Superior temporal gyrus (tissue), 1 donor: ENCODE measurements around the gene NPEPPS.

Experiments
- DNase-seq: peaks from one replicate; pipeline ENCODE4 v3.0.0-alpha.2; 2016; ENCODE audit errors: extremely low spot score

Gene NPEPPS

DNA sequence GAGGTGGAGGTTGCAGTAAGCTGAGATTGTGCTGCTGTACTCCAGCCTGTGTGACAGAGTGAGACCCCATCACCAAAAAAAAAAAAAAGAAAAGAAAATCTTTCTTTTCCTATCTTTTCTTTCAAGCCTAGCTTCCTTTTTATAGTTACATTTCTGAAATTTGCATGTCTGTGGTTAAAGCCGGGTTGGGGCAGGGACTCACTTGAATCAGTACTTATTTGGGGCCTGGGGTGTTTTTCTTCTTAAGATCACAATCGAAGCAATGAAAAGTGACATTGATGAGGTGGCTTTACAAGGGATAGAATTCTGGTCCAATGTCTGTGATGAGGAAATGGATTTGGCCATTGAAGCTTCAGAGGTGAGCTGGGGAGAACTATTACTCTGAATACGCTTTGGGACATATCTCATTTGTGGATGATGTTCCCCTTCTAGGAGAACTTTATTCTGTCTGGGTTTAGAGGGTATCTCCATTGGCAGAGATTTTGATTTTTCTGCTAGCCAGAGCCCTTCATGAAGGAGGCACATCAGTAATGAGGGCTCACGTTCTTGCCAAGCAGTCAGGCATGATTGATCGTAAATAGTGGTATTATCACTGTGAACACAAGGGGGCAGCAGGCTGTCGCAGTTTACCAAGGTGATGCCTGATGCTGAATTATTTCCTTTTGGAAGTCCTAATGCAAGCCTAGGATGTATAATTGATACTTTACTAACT lies 133.2 kb downstream of the NPEPPS start:
- peak; percentile 89 for DNase-seq

GRCh38 chr17:47664624-47664941 lies 133.7 kb downstream of the NPEPPS start:
- DNase-seq = no peak

DNA sequence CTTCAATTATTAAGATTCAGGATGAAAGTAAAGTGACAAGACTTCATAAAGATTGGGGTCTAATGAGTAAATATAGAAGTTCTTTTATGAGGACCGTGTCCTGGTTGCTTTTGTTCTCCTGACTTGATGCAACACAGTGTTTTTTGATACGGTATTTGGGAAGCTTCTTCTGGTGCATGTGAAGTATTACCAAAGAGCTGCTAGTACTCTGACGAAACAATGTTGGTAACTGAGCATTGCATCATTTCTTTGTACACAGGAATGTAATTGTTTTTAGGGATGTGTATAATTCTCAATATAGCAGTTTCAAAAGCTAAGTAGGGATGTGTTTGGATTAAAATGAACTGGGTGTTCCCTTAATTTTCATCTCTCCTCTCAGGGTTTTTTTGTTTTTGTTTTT lies 134.7 kb downstream of the NPEPPS start:
- no peak for DNase-seq

- no peak for DNase-seq
These were observed 138.2 kb downstream of the NPEPPS start for GRCh38 chr17:47669081-47669480.

GRCh38 chr17:47670064-47670463 lies 139.2 kb downstream of the NPEPPS start:
- no peak for DNase-seq
